ENCODE data around the gene KRTAP10-8.

DNA sequence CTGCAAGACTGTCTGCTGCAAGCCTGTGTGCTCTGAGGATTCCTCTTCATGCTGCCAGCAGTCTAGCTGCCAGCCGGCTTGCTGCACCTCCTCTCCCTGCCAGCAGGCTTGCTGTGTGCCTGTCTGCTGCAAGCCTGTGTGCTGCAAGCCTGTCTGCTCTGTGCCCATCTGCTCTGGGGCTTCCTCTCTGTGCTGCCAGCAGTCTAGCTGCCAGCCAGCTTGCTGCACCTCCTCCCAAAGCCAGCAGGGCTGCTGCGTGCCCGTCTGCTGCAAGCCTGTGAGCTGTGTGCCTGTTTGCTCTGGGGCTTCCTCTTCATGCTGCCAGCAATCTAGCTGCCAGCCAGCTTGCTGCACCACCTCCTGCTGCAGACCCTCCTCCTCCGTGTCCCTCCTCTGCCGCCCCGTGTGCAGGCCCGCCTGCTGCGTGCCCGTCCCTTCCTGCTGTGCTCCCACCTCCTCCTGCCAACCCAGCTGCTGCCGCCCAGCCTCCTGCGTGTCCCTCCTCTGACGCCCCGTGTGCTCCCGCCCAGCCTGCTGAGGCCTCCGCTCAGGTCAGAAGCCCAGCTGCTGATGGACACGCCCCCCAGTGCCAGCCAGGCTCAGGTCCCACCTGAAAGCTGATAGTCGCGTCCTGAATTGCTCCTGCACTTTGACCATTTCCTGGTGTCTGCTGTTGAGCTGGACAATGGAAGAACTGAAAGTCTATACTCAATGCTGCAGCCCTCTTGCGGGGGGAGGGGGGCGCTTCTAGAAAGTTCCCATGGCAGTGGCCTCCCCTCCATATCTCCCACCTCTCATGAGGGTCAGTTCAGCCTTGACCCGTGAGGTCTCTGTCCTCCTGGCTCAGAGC lies 37.2 kb upstream of the KRTAP10-8 start:
- TF ChIP-seq, protein P1, sequence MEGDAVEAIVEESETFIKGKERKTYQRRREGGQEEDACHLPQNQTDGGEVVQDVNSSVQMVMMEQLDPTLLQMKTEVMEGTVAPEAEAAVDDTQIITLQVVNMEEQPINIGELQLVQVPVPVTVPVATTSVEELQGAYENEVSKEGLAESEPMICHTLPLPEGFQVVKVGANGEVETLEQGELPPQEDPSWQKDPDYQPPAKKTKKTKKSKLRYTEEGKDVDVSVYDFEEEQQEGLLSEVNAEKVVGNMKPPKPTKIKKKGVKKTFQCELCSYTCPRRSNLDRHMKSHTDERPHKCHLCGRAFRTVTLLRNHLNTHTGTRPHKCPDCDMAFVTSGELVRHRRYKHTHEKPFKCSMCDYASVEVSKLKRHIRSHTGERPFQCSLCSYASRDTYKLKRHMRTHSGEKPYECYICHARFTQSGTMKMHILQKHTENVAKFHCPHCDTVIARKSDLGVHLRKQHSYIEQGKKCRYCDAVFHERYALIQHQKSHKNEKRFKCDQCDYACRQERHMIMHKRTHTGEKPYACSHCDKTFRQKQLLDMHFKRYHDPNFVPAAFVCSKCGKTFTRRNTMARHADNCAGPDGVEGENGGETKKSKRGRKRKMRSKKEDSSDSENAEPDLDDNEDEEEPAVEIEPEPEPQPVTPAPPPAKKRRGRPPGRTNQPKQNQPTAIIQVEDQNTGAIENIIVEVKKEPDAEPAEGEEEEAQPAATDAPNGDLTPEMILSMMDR (IDR thresholded peaks at IDR 0.05) = no peak
- no peak for TF ChIP-seq POLR2A (IDR thresholded peaks at IDR 0.05; ENCODE audit: low read depth)
